Measurements from ENCODE around the gene XRCC1.

Gene XRCC1

DNA sequence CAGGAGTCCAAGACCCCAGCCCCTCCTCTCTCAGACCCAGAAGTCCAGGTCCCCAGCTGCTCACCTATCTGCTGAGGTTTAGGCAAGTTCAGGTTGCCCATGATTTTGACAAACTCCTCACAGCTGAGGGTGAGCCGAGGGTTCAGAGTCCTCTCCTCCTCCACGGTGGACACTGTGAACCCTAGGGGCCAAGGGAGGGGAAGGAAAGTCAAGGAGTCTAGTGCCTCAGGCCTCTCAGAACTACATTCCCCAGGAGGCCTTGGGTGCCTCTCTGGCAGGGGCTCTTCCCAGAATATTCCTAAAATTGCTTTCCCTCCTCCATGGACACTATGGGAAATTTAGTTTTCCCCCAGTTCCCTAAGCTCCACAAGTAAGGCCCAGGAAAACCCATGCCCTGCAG lies 67.4 kb downstream of the XRCC1 start:
- H3K27me3 ChIP-seq, result peaks cover 18% of the 10 kb centered on the region
- H3K27ac ChIP-seq, result no peak overlapping the region
- H3K9me3 ChIP-seq, result no peaks in the 10 kb centered on the region
- H3K4me3 ChIP-seq (ENCODE audit: low read depth in 1 of 2, low read length in 1 of 2), result no peak overlapping the region
- H3K36me3 ChIP-seq, result peaks cover 53% of the 10 kb centered on the region
- H3K4me1 ChIP-seq (ENCODE audit: control insufficient read depth in 1 of 2, insufficient read depth in 1 of 2, low read depth in 1 of 2, low read length in 1 of 2), result peaks cover 10 to 15% of the 10 kb centered on the region in 2 experiments
- TF ChIP-seq, protein P1, sequence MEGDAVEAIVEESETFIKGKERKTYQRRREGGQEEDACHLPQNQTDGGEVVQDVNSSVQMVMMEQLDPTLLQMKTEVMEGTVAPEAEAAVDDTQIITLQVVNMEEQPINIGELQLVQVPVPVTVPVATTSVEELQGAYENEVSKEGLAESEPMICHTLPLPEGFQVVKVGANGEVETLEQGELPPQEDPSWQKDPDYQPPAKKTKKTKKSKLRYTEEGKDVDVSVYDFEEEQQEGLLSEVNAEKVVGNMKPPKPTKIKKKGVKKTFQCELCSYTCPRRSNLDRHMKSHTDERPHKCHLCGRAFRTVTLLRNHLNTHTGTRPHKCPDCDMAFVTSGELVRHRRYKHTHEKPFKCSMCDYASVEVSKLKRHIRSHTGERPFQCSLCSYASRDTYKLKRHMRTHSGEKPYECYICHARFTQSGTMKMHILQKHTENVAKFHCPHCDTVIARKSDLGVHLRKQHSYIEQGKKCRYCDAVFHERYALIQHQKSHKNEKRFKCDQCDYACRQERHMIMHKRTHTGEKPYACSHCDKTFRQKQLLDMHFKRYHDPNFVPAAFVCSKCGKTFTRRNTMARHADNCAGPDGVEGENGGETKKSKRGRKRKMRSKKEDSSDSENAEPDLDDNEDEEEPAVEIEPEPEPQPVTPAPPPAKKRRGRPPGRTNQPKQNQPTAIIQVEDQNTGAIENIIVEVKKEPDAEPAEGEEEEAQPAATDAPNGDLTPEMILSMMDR (IDR thresholded peaks at IDR 0.05), result no peak

DNA sequence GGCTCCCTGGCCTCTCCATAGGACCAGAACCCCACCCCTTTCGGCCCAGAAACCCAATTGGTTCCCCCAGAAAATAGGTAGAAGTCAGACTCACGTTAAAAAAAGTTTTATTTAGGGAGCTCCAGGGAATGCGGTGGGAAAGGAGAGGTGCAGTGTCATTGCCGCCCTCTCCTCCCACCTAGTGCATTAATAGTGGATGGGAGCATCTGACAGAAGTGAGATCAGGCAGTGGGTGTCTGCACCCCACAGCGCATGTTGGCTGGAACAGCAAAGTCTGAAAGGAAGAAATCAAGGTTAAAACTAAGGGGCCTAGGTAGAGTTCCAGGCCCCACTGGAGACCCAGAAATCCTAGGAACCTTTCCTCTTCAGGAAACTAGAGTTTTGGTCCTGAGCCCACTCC lies 68.7 kb downstream of the XRCC1 start:
- Histone ChIP-seq H3K4me3 (ENCODE audit: low read depth in 1 of 2, low read length in 1 of 2) (no peak overlapping the region), H3K9me3 (no peaks in the 10 kb centered on the region), H3K4me1 (ENCODE audit: control insufficient read depth in 1 of 2, insufficient read depth in 1 of 2, low read depth in 1 of 2, low read length in 1 of 2) (peaks cover 10 to 15% of the 10 kb centered on the region in 2 experiments), H3K27ac (no peak overlapping the region), H3K36me3 (peaks cover 52% of the 10 kb centered on the region), H3K27me3 (peaks cover 18% of the 10 kb centered on the region)
- TF ChIP-seq, protein P1 (IDR thresholded peaks at IDR 0.05), result no peak

DNA sequence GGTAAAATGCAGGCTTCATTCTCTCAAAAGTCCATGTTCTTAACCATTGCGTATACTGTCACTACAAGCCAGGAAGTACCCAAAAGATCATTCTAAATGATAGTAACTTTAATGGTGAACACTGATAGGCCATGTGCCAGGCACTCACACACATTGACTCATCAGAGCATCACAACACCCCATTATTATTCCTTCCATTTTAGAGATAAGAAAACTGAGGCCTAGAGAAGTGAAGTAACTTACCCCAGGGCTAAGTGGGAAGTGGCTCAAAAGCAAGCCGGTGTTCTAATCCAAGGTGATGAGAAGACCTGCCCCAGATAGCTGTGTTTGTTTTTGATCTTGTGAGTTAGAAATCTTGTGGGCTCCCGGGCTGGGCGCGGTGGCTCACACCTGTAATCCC lies 69.4 kb downstream of the XRCC1 start:
- H3K27ac ChIP-seq, result no peak overlapping the region
- H3K27me3 ChIP-seq, result peaks cover 18% of the 10 kb centered on the region
- H3K9me3 ChIP-seq, result no peaks in the 10 kb centered on the region
- H3K4me1 ChIP-seq (ENCODE audit: control insufficient read depth in 1 of 2, insufficient read depth in 1 of 2, low read depth in 1 of 2, low read length in 1 of 2), result peaks cover 10 to 15% of the 10 kb centered on the region in 2 experiments
- no peak overlapping the region for H3K4me3 ChIP-seq (ENCODE audit: low read depth in 1 of 2, low read length in 1 of 2)
- H3K36me3 ChIP-seq, result peaks cover 47% of the 10 kb centered on the region
- TF ChIP-seq, protein P1 (IDR thresholded peaks at IDR 0.05), result no peak

DNA sequence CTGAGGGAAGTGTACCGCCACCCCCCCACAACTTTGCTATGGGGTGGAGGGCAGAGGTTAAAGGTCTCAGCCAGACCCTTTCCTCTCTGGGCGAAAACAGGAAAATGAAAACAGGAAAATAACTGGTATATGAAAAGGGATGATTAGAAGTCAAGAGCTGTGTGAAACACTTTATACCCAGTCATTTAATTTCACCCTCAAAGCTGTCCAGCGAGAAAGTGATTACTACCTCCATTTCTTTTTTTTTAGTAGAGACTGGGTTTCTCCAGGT lies 70.2 kb downstream of the XRCC1 start:
- Histone ChIP-seq H3K4me3 (ENCODE audit: low read depth in 1 of 2, low read length in 1 of 2) (no peak overlapping the region), H3K36me3 (peaks cover 39% of the 10 kb centered on the region)

DNA sequence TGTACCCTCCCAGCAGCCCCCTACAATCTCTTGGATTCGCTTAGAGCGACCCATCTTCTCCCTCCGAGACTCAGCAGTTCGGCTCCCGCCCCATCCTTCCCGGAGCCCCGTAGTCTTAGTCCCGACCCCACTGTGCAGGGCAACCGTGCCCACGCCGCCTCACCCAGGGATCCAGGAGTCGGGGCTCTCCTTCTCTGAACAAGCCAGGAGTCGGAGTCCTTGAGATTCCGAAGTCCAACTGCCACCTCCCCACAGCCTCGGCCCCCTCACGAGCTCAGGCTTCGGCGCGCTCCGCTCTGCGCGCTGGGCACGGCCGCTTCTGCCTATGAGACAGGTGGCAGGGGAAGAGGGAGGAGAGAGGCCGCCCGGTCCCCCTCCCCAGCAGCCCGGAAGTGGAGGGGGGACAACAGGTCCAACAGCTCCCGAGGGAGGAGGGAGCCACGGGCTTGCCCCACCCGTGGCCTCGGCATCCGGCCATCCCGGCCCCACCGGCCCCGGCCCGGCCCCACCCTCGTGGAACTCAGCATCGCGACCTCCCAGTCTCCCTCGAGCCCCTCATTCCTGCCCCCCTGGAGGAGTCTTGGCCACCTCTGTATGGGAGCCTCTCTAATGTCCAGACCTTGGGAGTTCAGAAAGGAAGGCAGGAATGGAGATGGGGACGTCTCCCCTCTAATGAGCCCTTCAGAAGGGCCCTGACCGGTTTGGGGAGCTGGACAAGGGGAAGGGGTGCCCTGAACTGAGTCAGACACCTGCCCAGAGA lies 70.7 kb downstream of the XRCC1 start, which contains the start of gene PHLDB3:
Gene PHLDB3, minus strand, starts transcription at position 321 of the 760 bp plus-strand sequence. CDS start 628 bp downstream, outside the sequence.
- H3K4me1 ChIP-seq (ENCODE audit: control insufficient read depth in 1 of 2, insufficient read depth in 1 of 2, low read depth in 1 of 2, low read length in 1 of 2), result peaks cover 10 to 15% of the 10 kb centered on the region in 2 experiments
- H3K27ac ChIP-seq, result peak within 1 kb of the TSS; percentile 58
- TF ChIP-seq, protein P1 (IDR thresholded peaks at IDR 0.05), result no peak
- peaks cover 34% of the 10 kb centered on the region for H3K36me3 ChIP-seq
- H3K9me3 ChIP-seq, result no peaks in the 10 kb centered on the region
- peaks cover 18% of the 10 kb centered on the region for H3K27me3 ChIP-seq
- peak within 1 kb of the TSS; percentile 65 to 90 for H3K4me3 ChIP-seq (ENCODE audit: low read depth in 1 of 2, low read length in 1 of 2)

More for the DNA sequence above, 70.2 kb downstream of the XRCC1 start:
- Histone ChIP-seq H3K4me1 (ENCODE audit: control insufficient read depth in 1 of 2, insufficient read depth in 1 of 2, low read depth in 1 of 2, low read length in 1 of 2) (peaks cover 10 to 15% of the 10 kb centered on the region in 2 experiments), H3K9me3 (no peaks in the 10 kb centered on the region), H3K27ac (no peak overlapping the region), H3K27me3 (peaks cover 18% of the 10 kb centered on the region)
- TF ChIP-seq, protein P1 (IDR thresholded peaks at IDR 0.05), result no peak

Measured in neutrophil (primary cell).